KOPT-K1 (cell line): ENCODE measurements around the gene ENOX1.

Experiments
- H3K27ac ChIP-seq: fragments of 200-600 bp; sonication (generic); 2 replicates; pipeline ENCODE4 v1.5.1; 2016; ENCODE audit warnings: antibody characterized with exemption, mild to moderate bottlenecking, low read depth, low read length; ENCODE audit not compliant: poor library complexity, severe bottlenecking
- H3K36me3 ChIP-seq: fragments of 200-600 bp; sonication (generic); 2 replicates; pipeline ENCODE4 v1.5.1; 2017; ENCODE audit warnings: antibody characterized with exemption, mild to moderate bottlenecking, low read length, moderate library complexity; ENCODE audit not compliant: insufficient read depth
- H3K9me3 ChIP-seq: fragments of 200-600 bp; sonication (generic); 2 replicates; pipeline ENCODE4 v1.5.1; 2017; ENCODE audit warnings: antibody characterized with exemption, low read length, mild to moderate bottlenecking; ENCODE audit not compliant: insufficient read depth, poor library complexity, severe bottlenecking

The ENOX1 gene

DNA sequence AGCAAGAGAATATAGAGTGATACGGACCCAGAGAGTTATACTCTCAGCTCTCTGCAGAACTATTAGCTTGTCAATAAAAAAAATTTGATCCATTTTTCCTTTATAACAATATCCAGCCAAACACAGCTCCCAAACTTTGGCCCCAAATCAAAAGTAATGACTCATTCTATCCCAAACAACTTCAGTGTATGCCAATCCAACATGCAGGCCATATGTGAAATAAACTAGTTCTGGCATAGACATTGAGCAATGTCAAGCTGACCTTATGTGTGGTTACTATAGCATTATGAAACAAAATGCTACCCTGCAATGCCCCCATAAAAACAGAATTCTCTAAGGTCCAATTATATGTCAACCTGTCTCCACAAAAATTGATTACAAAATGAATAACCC lies 553.9 kb downstream of the ENOX1 start:
- no peaks in the 10 kb centered on the region for H3K9me3 ChIP-seq
- no peak overlapping the region for H3K27ac ChIP-seq
- no peaks in the 10 kb centered on the region for H3K36me3 ChIP-seq

- H3K36me3 ChIP-seq = no peaks in the 10 kb centered on the region
- no peak overlapping the region for H3K27ac ChIP-seq
- H3K9me3 ChIP-seq = no peaks in the 10 kb centered on the region
Observed at GRCh38 chr13:43232144-43232872, 554.5 kb downstream of the ENOX1 start.

- Histone ChIP-seq H3K9me3 (no peaks in the 10 kb centered on the region), H3K36me3 (no peaks in the 10 kb centered on the region), H3K27ac (no peak overlapping the region)
Observed at GRCh38 chr13:43230989-43231388, 555.8 kb downstream of the ENOX1 start.

GRCh38 chr13:43229506-43229905 lies 557.3 kb downstream of the ENOX1 start:
- Histone ChIP-seq H3K27ac (no peak overlapping the region), H3K9me3 (no peaks in the 10 kb centered on the region), H3K36me3 (no peaks in the 10 kb centered on the region)

DNA sequence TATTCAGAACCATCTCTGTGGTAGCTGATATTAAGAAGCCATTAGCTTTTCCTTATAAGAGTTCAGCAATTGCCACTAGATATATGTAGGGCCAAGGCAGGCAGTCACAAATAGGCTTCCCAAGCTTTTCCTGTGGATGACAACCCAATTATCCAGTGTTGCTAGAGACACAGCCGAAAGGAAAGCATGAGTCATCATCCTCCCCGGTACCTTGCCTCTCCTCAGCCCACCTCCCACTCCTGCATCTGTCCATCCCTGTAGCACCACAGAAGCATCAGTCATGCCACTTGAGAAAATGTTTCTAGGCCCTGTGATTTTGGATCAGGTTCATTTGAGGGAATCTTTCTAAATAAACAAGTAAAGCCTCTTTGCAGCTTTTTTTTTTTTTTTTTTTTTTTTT lies 559.1 kb downstream of the ENOX1 start:
- Histone ChIP-seq H3K27ac (no peak overlapping the region), H3K36me3 (no peaks in the 10 kb centered on the region)

DNA sequence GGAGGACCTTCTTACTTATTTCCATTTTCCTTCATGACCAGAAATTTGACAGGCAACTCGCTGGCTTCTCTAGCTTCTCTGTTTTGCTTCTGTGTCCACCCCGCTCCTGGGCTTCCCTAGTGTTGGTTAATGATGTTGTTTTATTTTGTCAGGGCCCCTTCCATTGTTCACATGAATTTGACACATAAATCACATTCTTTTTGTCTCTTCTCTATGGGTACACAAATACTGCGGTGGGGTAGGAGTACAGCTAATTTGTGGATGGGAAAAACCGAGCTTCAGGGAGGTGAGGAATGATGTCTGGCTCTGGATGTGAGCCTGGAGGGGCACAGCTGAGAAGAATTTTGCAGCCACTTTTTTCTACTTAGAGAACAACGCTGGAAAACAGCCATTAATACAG lies 563.6 kb downstream of the ENOX1 start:
- H3K9me3 ChIP-seq = no peaks in the 10 kb centered on the region
- no peak overlapping the region for H3K27ac ChIP-seq
- H3K36me3 ChIP-seq = no peaks in the 10 kb centered on the region

More for the DNA sequence above, 559.1 kb downstream of the ENOX1 start:
- H3K9me3 ChIP-seq = no peaks in the 10 kb centered on the region

- no peak overlapping the region for H3K27ac ChIP-seq
- H3K36me3 ChIP-seq = no peaks in the 10 kb centered on the region
- H3K9me3 ChIP-seq = no peaks in the 10 kb centered on the region
Observed at GRCh38 chr13:43222086-43222485, 564.7 kb downstream of the ENOX1 start.

DNA sequence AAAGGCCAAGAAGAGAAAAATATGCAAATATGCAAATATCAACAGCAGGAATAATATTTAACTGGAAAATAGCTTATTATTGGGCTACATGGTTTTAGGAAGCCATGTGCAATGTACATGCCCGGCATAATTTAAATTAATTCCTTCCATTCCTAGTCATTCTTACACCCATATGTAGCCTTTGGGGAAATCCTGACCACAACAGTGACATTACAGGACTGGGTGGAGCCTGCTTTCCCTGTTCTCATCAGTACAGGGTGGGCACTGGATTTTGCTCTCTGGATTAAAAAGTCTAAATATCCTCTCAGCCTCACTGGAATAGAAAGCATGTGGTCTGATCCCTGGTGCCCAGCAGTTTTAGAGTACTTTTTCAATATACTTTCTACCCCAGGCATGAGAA lies 565.2 kb downstream of the ENOX1 start:
- no peak overlapping the region for H3K27ac ChIP-seq
- H3K9me3 ChIP-seq = no peaks in the 10 kb centered on the region
- H3K36me3 ChIP-seq = no peaks in the 10 kb centered on the region

- no peak overlapping the region for H3K27ac ChIP-seq
- H3K9me3 ChIP-seq = no peaks in the 10 kb centered on the region
- H3K36me3 ChIP-seq = no peaks in the 10 kb centered on the region
Observed at GRCh38 chr13:43220873-43221595, 565.7 kb downstream of the ENOX1 start.

DNA sequence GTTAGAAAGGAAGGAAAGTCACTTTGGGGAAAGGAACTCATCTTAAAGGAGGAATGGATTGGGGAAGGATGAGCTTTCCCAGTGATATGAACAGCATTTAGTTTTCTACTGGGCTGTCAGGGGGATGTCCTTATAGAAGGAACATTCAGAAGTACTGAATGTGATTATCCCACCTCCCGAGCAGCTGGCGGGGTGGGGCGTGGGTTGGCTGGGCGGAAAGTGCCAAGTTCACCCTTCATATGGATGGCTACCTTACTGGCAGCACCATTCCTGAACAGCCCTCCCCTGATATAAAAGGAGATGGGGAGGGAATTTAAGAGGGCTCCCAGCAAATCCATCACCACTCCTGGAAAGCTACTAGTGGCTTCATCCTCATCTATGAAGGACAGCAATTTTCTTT lies 572.6 kb downstream of the ENOX1 start:
- Histone ChIP-seq H3K36me3 (no peaks in the 10 kb centered on the region), H3K9me3 (no peaks in the 10 kb centered on the region)

DNA sequence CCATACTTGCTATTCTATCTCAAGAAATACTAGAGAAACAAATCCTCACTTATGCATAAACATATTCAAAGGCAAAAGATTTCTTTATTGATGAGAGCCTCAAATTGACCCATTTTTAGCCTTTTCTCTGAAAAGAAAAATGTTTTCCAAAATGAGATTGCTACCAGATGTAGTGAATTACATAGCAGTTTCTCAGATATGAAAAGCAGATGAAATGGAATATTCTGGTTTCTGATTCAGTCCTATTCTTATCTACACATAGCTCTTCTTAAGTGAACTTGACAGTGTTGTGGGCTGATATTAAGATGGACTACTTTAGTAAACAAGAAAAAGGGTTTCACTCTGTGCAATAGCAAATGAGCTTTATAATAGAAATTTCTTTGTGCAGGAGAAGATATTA lies 579.9 kb downstream of the ENOX1 start:
- Histone ChIP-seq H3K27ac (no peak overlapping the region), H3K9me3 (peaks cover 11% of the 10 kb centered on the region), H3K36me3 (no peaks in the 10 kb centered on the region)

More for the DNA sequence above, 572.6 kb downstream of the ENOX1 start:
- H3K27ac ChIP-seq = no peak overlapping the region

DNA sequence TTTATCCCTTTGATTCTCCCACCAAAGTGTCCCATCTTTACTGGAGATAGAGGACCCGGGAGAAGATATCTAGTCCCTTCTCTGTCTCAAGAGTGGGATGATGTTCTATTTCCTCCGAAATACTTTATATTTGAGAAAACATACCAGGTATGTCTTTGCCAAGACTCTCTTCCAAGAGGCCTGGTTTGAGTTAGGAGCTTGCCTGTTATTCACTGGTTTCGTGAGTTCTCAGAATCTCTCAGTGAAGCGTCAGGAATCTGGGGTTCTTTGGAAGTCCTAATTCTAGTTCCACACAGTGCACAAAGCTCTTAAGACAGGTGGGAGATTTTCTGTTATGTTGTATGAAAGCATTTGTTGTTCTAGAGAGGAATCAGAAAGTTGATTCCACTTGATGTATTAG lies 581.4 kb downstream of the ENOX1 start:
- Histone ChIP-seq H3K36me3 (no peaks in the 10 kb centered on the region), H3K27ac (no peak overlapping the region)

DNA sequence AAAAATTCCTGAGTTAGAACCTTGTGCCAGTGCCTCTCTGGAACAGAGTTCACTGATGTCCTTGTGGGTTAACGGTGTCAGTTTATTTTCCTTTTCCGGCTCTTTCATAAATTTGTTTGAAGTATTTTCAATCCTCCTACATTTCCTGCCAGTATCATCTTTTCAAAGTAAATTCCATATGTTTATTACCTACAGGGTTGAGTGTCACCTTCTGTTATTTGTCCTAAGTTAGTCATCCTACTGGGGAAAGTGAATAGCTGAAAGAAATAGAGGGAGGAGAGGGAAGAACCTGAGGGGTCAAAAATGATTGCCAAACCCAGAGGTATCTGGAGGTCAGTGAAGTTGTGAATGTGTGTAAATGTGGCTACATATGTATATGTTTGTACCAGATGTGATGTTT lies 582.2 kb downstream of the ENOX1 start:
- H3K27ac ChIP-seq = no peak overlapping the region
- no peaks in the 10 kb centered on the region for H3K36me3 ChIP-seq
- H3K9me3 ChIP-seq = peaks cover 11% of the 10 kb centered on the region

More for the DNA sequence above, 581.4 kb downstream of the ENOX1 start:
- H3K9me3 ChIP-seq = peaks cover 11% of the 10 kb centered on the region

DNA sequence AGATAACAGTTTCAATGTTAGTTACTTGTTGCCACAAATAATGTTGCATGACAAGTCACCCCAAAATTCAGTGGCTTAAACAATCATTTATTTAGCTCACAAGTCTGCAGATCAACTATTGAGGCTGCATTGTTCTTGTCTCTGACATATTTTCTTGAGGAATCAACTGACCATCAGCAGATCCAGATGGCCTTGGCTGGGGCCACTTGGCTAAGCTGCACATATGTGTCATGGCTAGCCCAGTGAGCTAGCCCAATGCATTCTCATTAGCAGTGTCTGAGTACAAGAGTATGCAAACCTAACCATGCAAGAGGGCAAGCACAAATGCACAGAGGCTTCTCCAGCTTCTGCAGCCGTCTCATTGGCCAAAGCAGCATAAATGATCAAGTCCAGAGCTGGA lies 583.0 kb downstream of the ENOX1 start:
- Histone ChIP-seq H3K27ac (no peak overlapping the region), H3K9me3 (peaks cover 11% of the 10 kb centered on the region), H3K36me3 (no peaks in the 10 kb centered on the region)

DNA sequence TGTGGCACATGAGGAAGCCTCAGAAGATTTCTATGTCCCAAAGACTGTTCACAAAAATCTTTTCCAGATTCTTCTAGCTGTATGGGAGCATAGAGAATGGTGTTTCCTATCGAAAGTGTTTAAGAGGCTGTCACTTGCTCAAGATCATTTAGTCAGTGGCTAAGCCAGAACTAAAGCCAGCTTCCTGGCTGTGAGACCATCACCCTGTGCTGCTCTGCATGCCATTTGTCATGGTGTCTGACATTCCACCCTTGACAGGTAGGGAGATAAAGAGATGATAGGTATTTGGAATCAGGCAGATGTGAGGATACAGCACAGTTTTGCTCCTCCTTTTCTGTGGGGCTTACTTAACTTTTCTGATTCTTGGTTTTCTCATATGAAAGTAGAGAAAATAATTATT lies 586.0 kb downstream of the ENOX1 start:
- H3K27ac ChIP-seq = no peak overlapping the region
- H3K36me3 ChIP-seq = no peaks in the 10 kb centered on the region
- peaks cover 11% of the 10 kb centered on the region for H3K9me3 ChIP-seq

DNA sequence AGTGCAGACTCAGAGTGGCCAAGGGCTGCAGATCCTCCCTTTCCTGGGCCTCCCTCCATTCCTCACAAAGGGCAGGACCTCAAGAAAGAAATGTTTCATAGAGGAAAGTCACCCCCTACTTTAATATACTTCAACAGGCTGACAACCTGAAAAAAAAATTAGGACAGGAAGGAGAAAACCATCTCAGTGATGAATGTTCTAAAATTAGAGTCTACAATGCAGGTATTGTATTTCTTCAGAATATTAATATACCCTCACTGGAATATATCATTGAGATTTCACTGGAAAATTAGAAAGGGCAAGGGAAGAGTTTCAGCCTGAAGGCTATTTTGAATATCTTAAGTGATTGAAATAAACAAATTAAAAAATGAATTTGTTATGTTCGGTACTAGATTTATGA lies 586.5 kb downstream of the ENOX1 start:
- H3K27ac ChIP-seq = no peak overlapping the region
- peaks cover 11% of the 10 kb centered on the region for H3K9me3 ChIP-seq
- H3K36me3 ChIP-seq = no peaks in the 10 kb centered on the region
